ENCODE results near the gene USP13.
"Not testable (repeated sequence)": the region's sequence is repeated elsewhere in the genome, so short reads cannot be mapped to it uniquely, and the experiment has no call there.

The USP13 gene

DNA sequence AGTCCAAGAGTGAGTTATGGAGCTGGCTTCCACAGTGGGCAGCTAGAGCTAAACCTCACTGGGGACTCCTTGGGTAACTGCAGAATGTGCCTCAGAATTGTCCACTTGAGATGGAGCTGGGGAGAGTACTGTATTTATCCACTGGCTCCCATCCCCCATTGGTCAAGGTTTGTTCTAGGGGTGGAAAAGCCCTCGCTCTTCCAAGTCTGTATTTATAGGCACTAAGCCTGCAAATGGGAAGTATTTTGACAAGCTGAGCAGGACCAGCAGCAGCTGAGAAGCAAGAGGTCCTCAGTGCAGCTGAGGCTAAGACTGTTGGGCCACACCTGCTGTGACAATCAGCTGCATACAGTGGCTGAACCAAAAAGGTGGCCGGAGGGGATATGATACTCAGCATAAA, 5.8 kb downstream of the USP13 start:
- no peak for DNase-seq

DNA sequence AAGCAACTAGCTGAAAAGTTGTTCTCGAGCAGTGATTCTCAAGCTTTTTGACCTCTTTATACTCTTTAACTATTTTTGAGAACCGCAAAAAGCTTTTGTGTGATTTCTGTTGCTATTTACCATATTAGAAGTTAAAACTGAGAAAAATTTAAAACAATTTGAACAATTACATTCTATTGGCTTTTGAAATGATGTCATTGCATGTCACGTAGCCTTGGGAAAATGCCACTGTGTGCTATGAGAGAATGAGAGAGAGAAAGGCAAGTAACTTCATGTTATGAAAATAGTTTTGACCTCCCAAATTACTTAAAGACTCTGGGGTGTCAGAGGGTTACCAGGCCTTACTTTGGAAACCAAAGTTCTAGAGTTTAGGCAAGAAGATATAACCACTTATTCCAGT, 8.0 kb downstream of the USP13 start:
- DNase-seq = no peak

GRCh38 chr3:179661777-179662176, 8.9 kb downstream of the USP13 start:
- no peak for DNase-seq

DNA sequence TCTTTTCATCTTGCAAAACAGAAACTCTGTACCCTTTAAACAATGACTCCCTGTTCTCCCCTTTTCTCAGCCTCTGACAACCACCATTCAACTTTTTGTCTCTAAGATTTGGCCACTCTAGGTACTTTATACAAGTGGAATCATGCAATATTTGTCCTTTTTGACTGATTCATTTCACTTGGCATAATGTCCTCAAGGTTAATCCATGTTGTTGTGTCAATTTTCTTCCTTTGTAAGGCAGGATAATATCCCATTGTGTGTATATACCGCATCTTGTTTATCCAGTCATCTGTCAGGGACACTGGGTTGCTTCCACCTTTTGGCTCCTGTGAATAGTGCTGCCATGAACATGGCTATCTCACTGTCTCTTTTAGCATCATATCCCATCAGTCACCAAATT, 10.3 kb downstream of the USP13 start:
- DNase-seq = no peak

GRCh38 chr3:179666030-179666429, 13.2 kb downstream of the USP13 start:
- DNase-seq = no peak

GRCh38 chr3:179666436-179667035, 13.7 kb downstream of the USP13 start:
- DNase-seq = no peak

DNA sequence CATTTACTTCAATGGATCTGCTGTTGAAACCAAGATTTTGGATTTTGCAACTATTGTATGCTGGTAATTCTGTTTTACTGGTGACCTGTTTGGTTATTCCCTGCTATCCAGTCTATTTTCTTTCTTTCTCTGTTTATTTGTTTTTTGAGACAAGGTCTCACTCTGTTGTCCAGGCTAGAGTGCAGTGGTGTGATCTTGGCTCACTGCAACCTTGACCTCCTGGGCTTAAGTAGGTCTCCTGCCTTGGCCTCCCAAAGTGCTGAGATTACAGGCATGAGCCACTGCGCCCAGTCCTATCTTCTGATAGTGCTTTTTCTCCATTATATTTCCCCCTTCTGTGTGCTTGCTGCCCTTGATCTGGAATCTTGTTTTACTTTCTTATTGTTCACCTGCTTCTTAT, 15.6 kb downstream of the USP13 start:
- DNase-seq = no peak

GRCh38 chr3:179670311-179670710, 17.5 kb downstream of the USP13 start:
- no peak for DNase-seq

GRCh38 chr3:179671309-179671708, 18.5 kb downstream of the USP13 start:
- DNase-seq = no peak

DNA sequence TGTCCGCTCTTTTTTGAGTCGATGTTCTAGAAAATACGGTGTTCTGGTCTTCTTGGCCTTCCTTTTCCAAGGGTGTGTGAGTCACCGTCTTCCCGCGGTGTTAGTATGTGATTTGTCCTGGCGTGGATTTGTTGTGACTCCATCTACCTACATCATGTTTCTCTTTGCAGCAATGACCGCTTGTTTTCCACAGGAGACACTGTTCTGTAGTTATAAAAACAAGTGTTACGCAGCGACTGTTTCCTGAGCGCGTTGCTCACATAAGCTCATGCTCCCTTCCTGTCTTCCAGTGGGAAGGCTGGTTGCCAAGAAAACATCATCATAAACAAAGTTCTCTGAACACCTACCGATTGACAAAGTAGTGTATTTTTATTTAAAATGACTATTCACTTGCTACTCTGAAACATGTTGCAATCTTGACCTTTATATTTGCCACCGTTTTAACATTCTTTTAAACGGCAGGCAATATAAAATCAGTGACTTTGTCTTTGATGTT, 19.0 kb downstream of the USP13 start:
- DNase-seq = no peak

DNA sequence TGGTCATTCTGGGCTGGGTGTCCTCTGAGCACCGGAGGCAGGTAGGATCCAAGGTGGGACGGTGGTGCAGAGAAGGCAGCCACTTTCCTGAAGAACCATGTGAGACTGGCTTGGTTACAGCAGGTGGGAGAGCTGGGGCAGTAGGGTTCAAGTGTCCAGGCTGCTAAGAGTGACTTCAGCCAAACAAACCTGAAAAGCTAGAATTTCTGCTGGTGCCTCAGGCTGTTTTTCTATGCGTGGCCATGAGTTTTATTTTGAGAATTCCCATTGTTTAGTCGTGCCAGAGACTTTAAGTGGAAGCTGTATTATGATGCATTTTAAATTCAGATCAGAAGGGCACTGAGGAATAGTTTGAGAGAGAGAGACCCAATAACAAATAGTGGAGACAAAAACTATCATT, 20.1 kb downstream of the USP13 start:
- no peak for DNase-seq

GRCh38 chr3:179673523-179673922, 20.7 kb downstream of the USP13 start:
- DNase-seq = no peak

- no peak for DNase-seq
Measured at GRCh38 chr3:179676081-179676480, 23.2 kb downstream of the USP13 start.

DNA sequence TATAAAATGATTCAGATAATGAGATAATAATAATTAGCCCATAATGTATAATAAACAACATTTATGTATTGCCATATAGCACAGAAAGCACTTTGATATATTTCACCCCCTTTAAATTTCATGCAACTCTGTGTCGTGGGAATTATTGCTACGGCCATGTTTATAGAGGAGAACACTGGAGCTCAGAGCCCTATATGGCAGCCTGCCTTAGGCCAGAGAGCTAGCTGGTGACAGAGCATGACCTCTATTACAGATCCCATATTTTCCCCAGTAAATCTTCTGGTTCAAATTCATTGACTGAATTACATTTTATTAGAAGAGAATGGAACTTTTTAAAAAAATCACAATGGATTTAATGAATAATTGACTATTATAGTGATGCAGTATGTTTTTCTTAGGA, 25.0 kb downstream of the USP13 start:
- DNase-seq = no peak

DNA sequence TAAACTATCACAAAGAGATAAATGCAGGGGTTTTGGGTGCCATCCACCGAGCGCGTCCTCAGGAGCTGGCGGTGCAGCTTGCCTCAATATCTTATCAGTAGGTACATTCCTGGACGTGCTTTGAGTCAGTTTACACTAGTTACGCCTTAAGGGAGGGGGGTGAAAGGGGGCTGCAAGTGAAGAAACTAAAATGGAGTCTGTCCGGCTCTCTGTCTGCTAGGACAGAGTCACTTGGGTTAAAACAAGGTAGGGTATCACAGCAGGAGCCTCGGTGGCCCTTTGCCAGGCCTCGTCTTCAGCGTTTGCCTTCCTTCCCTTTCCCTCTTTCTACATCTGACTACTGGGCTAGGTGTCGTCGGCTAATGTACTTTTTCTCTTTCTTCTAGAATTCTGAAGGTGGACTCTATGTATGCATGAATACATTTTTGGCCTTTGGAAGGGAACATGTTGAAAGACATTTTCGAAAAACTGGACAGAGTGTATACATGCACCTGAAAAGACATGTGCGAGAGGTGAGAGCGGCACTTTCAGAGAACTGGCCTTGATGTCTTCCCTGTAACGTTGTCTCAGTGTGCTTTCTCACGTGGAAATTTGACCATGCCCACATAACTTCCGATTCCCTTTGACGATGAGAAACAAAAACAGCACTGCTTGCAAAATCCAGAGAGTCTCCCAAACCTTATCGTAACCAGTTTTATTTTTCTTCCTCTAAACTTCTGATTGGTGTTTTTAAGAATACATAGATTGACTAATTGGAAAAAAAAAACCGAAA, 28.8 kb downstream of the USP13 start:
- DNase-seq = no peak

DNA sequence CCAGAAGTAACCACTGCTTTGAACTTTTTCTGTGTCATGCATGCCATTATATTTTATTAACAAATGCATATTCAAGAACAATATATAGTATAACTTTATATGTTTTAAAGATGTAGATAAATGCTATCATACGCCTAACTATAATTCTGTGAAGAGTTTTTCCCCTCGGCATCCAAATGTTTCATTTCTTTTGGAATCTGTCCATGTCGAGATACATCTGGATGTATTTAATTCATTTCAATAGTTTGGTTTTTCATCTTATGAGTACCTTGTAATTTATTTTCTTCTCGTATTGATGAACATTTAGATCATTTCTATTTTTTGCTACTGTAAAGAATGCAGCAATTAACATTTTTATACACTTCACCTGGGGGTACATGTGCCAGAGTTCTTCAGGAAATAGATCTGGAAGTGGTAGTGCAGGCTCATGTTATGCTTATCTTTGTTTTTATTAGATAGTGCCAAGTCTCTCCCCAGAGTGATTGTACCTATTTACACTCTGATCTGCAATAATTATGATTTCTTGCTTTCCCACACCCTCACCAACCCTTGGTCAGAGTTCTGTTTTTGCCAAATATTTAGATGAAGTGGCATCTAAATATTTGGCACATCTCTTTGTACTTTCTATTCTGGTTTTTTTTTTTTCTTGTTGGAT, 29.7 kb downstream of the USP13 start:
- DNase-seq = no peak

GRCh38 chr3:179683286-179683685, 30.4 kb downstream of the USP13 start:
- DNase-seq = not testable (repeated sequence)

DNA sequence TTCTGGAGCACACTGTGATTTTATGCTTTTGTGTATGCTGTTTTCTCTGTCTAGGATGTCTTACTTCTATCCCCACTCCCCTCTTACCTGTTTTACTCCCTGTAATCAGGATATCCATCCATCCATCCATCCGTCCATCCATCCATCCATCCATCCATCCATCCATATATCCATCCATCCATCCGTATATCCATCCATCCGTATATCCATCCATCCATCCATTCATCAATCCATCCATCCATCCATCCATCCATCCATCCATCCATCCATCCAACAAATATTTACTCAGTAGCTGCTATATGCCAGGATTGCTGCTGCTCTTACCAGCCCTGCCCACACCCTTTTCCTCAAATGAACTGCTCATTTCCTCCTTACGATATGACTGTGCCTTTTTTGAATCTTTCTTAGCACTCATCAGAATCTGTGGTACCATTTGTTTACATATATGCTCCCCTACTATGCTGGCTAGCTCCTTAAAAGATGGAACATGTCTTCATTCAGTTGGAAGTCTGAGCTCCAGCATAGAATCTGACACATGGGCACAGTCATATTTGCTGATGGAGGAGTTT, 35.2 kb downstream of the USP13 start:
- DNase-seq = no peak

GRCh38 chr3:179688850-179689249, 36.0 kb downstream of the USP13 start:
- DNase-seq = no peak

GRCh38 chr3:179694731-179695130, 41.9 kb downstream of the USP13 start:
- no peak for DNase-seq

GRCh38 chr3:179695672-179696313, 43.0 kb downstream of the USP13 start:
- no peak for DNase-seq

DNA sequence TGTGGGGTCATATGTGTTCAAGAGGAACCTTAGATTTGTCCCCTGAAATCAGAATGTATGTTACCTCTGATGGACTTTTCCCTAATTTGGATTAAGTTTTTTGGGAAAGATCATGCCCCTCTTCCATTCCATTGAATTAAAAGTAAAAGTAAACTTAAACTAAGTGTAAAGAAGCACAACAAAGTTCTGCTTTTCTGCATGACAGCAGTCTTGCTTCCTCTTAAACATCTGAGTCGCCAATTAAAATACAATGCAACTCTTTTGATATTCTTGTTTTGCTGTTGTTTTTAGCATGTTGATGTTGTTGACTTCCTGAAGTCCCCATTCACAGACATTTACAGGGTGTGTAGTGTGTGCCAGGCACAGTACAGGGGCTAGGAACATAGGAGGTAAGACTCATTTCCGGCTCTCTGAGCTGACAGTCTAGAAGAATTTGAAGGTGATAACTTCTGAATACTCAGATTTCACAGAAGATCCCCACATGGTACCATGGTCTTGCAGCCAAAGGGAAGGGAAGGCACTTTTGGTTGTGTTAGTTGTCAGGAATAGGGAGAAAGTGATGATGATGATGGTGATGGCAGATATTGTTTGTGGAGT, 45.0 kb downstream of the USP13 start:
- DNase-seq = no peak

- no peak for DNase-seq
Measured at GRCh38 chr3:179700716-179701115, 47.9 kb downstream of the USP13 start.

Data from activated CD8-positive, alpha-beta memory T cell treated with anti-CD3 and anti-CD28 coated beads, Interleukin-2, amount 50 U/mL, for 48 hours (primary cell).